Common myeloid progenitor, CD34-positive (primary cell): ENCODE results near the gene WDR1.

Source experiments
- CTCF ChIA-PET: fragments of 350-600 bp; sonication (Branson Sonifier 250); formaldehyde crosslinking; loops from one replicate; lab custom pipeline; 2021; ENCODE audit warnings: antibody characterized with exemption; lab: Charles Lee
- POLR2A ChIA-PET: fragments of 350-600 bp; sonication (Branson Sonifier 250); formaldehyde crosslinking; loops from one replicate; lab custom pipeline; 2021; ENCODE audit warnings: antibody characterized with exemption; lab: Charles Lee
- DNase-seq, 3 donors: peaks; one replicate each; pipeline versions ENCODE4 v3.0.0 to v3.0.0-alpha.2; 2013
- H3K27ac ChIP-seq, 2 experiments: 1 replicate in 1 of 2; 2 replicates in 1 of 2; pipeline ENCODE4 v1.7.0; 2013; ENCODE audit warnings: inconsistent platforms in 2 of 2, low read length in 2 of 2, mild to moderate bottlenecking in 2 of 2, low read depth in 1 of 2, moderate library complexity in 1 of 2; ENCODE audit not compliant: severe bottlenecking in 2 of 2, insufficient read depth in 1 of 2, poor library complexity in 1 of 2
- H3K27me3 ChIP-seq, 5 experiments: replicated peaks in 2 of 5; 1 replicate in 3 of 5; 2 replicates in 2 of 5; pipeline versions ENCODE4 v1.6.1 to v1.7.0; 2013; ENCODE audit warnings: low read length in 4 of 5, mild to moderate bottlenecking in 2 of 5, moderate library complexity in 2 of 5, inconsistent platforms in 1 of 5; ENCODE audit not compliant: insufficient read depth in 5 of 5, control insufficient read depth in 4 of 5
- H3K36me3 ChIP-seq, 4 experiments: 1 replicate in 2 of 4; 2 replicates in 2 of 4; pipeline versions ENCODE4 v1.6.1 to v1.7.0; 2013; ENCODE audit warnings: low read length in 3 of 4, control low read depth in 1 of 4, mild to moderate bottlenecking in 1 of 4; ENCODE audit not compliant: control insufficient read depth in 4 of 4, insufficient read depth in 4 of 4
- H3K4me1 ChIP-seq, 4 experiments: 1 replicate in 3 of 4; 2 replicates in 1 of 4; pipeline versions ENCODE4 v1.6.1 to v1.7.1; 2013; ENCODE audit warnings: low read length in 3 of 4, mild to moderate bottlenecking in 3 of 4, control low read depth in 1 of 4, inconsistent platforms in 1 of 4, moderate library complexity in 1 of 4; ENCODE audit not compliant: control insufficient read depth in 4 of 4, insufficient read depth in 4 of 4; ENCODE audit errors: control extremely low read depth in 1 of 4
- H3K4me3 ChIP-seq, 7 experiments: 1 replicate in 4 of 7; 2 replicates in 3 of 7; pipeline versions ENCODE4 v1.5.1 to v1.7.0; 2013; ENCODE audit warnings: mild to moderate bottlenecking in 7 of 7, low read length in 6 of 7, moderate library complexity in 6 of 7, inconsistent platforms in 2 of 7, low read depth in 2 of 7, control low read depth in 1 of 7; ENCODE audit not compliant: insufficient read depth in 4 of 7, control insufficient read depth in 1 of 7; ENCODE audit errors: extremely low read depth in 1 of 7
- H3K9me3 ChIP-seq, 5 experiments: 1 replicate in 4 of 5; 2 replicates in 1 of 5; pipeline versions ENCODE4 v1.6.1 to v1.7.1; 2013; ENCODE audit warnings: low read length in 4 of 5, mild to moderate bottlenecking in 2 of 5, inconsistent platforms in 1 of 5, low read depth in 1 of 5, moderate library complexity in 1 of 5; ENCODE audit not compliant: control insufficient read depth in 4 of 5, insufficient read depth in 2 of 5; ENCODE audit errors: control extremely low read depth in 1 of 5
- WGBS: methylation state at CpG from one replicate; pipeline ENCODE4 v1.1.5; 2013; ENCODE audit not compliant: insufficient coverage; 5-methylcytosine and 5-hydroxymethylcytosine counted together

Gene WDR1

GRCh38 chr4:10099499-10100325, 16.9 kb downstream of the WDR1 start:
- H3K9me3 ChIP-seq: no peaks in the 10 kb centered on the region
- H3K27ac ChIP-seq: no peak overlapping the region
- no peak for DNase-seq
- 85% methylated on average over 20 of the region's 25 CpGs for WGBS
- no peaks in the 10 kb centered on the region for H3K27me3 ChIP-seq
- CTCF ChIA-PET: interaction anchor here (1.8 to 2.0 kb wide), 2 partner anchors 10 to 12 kb away, joined by 5 to 6 read pairs; no protein-coding TSS in a partner anchor
- H3K4me1 ChIP-seq: peaks cover 6 to 74% (median 71%) of the 10 kb centered on the region in 4 experiments
- H3K36me3 ChIP-seq: peaks cover 9 to 87% (median 61%) of the 10 kb centered on the region in 4 experiments
- H3K4me3 ChIP-seq: no peak overlapping the region
- POLR2A ChIA-PET: interaction anchor here (2.0 kb wide), 1 partner anchor 18 kb away, joined by 6 read pairs; the partner anchor contains the start of gene WDR1

- H3K27ac ChIP-seq: no peak overlapping the region
- WGBS: 89% methylated on average over 5 of the region's 12 CpGs
- H3K4me1 ChIP-seq: peaks cover 8 to 83% (median 80%) of the 10 kb centered on the region in 4 experiments
- ChIA-PET POLR2A (no interaction called here), CTCF (interaction anchor here (0.9 to 2.0 kb wide), 2 partner anchors 9 to 26 kb away, joined by 3 to 5 read pairs; no protein-coding TSS in a partner anchor)
- peaks cover 6 to 88% (median 64%) of the 10 kb centered on the region in 4 experiments for H3K36me3 ChIP-seq
- no peaks in the 10 kb centered on the region for H3K9me3 ChIP-seq
- no peaks in the 10 kb centered on the region for H3K27me3 ChIP-seq
- no peak overlapping the region for H3K4me3 ChIP-seq
- peak in 2 of 3 donors; percentile 35 to 51 for DNase-seq
Measured at GRCh38 chr4:10098780-10099160, 17.8 kb downstream of the WDR1 start.

GRCh38 chr4:10097906-10098779, 18.5 kb downstream of the WDR1 start:
- ChIA-PET CTCF (interaction anchor here (0.9 to 5.7 kb wide), 5 partner anchors 9 to 25 kb away, joined by 3 to 43 read pairs (median 3); no protein-coding TSS in a partner anchor), POLR2A (no interaction called here)
- no peaks in the 10 kb centered on the region for H3K9me3 ChIP-seq
- peaks cover 8 to 89% (median 86%) of the 10 kb centered on the region in 4 experiments for H3K4me1 ChIP-seq
- WGBS: 97% methylated on average over 7 of the region's 9 CpGs
- H3K27me3 ChIP-seq: no peaks in the 10 kb centered on the region
- H3K4me3 ChIP-seq: no peak overlapping the region
- peaks cover 6 to 85% (median 61%) of the 10 kb centered on the region in 4 experiments for H3K36me3 ChIP-seq
- no peak for DNase-seq
- H3K27ac ChIP-seq: no peak overlapping the region

GRCh38 chr4:10096978-10097335, 19.6 kb downstream of the WDR1 start:
- CTCF ChIA-PET: interaction anchor here (1.0 to 5.7 kb wide), 10 partner anchors 8 to 82 kb away, joined by 3 to 43 read pairs (median 3); partner anchors contain the start of gene WDR1
- Histone ChIP-seq H3K36me3 (peaks cover 6 to 84% (median 56%) of the 10 kb centered on the region in 4 experiments), H3K27ac (no peak overlapping the region), H3K27me3 (no peaks in the 10 kb centered on the region), H3K9me3 (no peaks in the 10 kb centered on the region), H3K4me3 (no peak overlapping the region), H3K4me1 (peaks cover 10 to 99% (median 95%) of the 10 kb centered on the region in 4 experiments)
- POLR2A ChIA-PET: interaction anchor here (4.9 kb wide), 1 partner anchor 21 kb away, joined by 56 read pairs; the partner anchor contains the start of gene WDR1
- no peak for DNase-seq
- WGBS: 92% methylated on average over 9 of the region's 9 CpGs

GRCh38 chr4:10096201-10096977, 20.2 kb downstream of the WDR1 start:
- DNase-seq: peak; percentile 82 to 97 (median 96)
- Histone ChIP-seq H3K4me1 (peaks cover 10 to 99% (median 96%) of the 10 kb centered on the region in 4 experiments), H3K27me3 (no peaks in the 10 kb centered on the region), H3K27ac (peak overlapping the region in 1 of 2 experiments; percentile 20), H3K36me3 (peaks cover 6 to 84% (median 56%) of the 10 kb centered on the region in 4 experiments), H3K4me3 (peak overlapping the region in 3 of 7 experiments; percentile 20 to 32 (median 25)), H3K9me3 (no peaks in the 10 kb centered on the region)
- WGBS: 42% methylated on average over 17 of the region's 17 CpGs
- CTCF ChIA-PET: interaction anchor here (0.9 to 5.7 kb wide), 13 partner anchors 8 to 82 kb away, joined by 3 to 43 read pairs (median 4); partner anchors contain the start of gene WDR1
- POLR2A ChIA-PET: interaction anchor here (4.9 kb wide), 1 partner anchor 21 kb away, joined by 56 read pairs; the partner anchor contains the start of gene WDR1
